ENCODE data around the gene TNFRSF1B. TPM values are rescaled to one million over a fixed set of nuclear protein-coding genes. Genes with fewer than 3 reads are reported as not detected.

TNFRSF1B gene
- total and polyA plus RNA-seq, 9 of the 15 experiments (the other 6 are each of a cell fraction or from before 2014, with no cell fraction given), result 8.8 to 91.3 (median 36.0) TPM

GRCh38 chr1:12168451-12169160, 1.8 kb downstream of the TNFRSF1B start (continued):
- TF ChIP-seq ZNF263 (CRISPR knock-in tag; IDR thresholded peaks at IDR 0.05; ENCODE audit: borderline replicate concordance) (peak; percentile 61; the same call in 1 of the 2 replicates), SRSF9 (IDR thresholded peaks at IDR 0.05; ENCODE audit: borderline replicate concordance, low read depth, low read length) (no peak), ZBTB33 (CRISPR knock-in tag; IDR thresholded peaks at IDR 0.05) (no peak), E2F6 (IDR thresholded peaks at IDR 0.05; ENCODE audit: borderline replicate concordance in 1 of 2, extremely low read depth in 1 of 2, insufficient read depth in 1 of 2, insufficient read length in 1 of 2, low read depth in 1 of 2, low read length in 1 of 2, poor library complexity in 1 of 2, severe bottlenecking in 1 of 2) (peak; percentile 17 to 40), PTRF (tag; IDR thresholded peaks at IDR 0.05) (no peak), ZNF445 (CRISPR knock-in tag; IDR thresholded peaks at IDR 0.05; ENCODE audit: low read depth) (no peak), NCOA6 (IDR thresholded peaks at IDR 0.05) (no peak), CGGBP1 (CRISPR knock-in tag; IDR thresholded peaks at IDR 0.05) (no peak), ZFP36 (IDR thresholded peaks at IDR 0.05; ENCODE audit: low read depth, low read length, partially characterized antibody) (no peak), SPI1 (IDR thresholded peaks at IDR 0.05; ENCODE audit: borderline replicate concordance, low read depth, low read length) (peak; percentile 66; the same call in 1 of the 2 replicates), KLF16 (IDR thresholded peaks at IDR 0.05) (no peak)
